Colonic mucosa (tissue), 4 donors: ENCODE measurements around the gene CAPNS2. TPM values are rescaled to one million over a fixed set of nuclear protein-coding genes. Genes with fewer than 3 reads are reported as not detected.

Source experiments
- DNase-seq: peaks from one replicate; pipeline ENCODE4 v3.0.0-alpha.2; 2020
- H3K27ac ChIP-seq: fragments of 200-600 bp; one replicate; pipeline ENCODE4 v1.8.0; 2021
- H3K27me3 ChIP-seq: fragments of 200-600 bp; one replicate; pipeline ENCODE4 v1.8.0; 2021
- H3K36me3 ChIP-seq: fragments of 200-600 bp; one replicate; pipeline ENCODE4 v1.8.0; 2021
- H3K4me1 ChIP-seq: fragments of 200-600 bp; one replicate; pipeline ENCODE4 v1.8.0; 2021; ENCODE audit warnings: mild to moderate bottlenecking
- H3K4me3 ChIP-seq: fragments of 200-600 bp; one replicate; pipeline ENCODE4 v1.8.0; 2021
- H3K9ac ChIP-seq, 2 donors: one replicate each; pipeline ENCODE4 v1.7.0; 2013; ENCODE audit warnings: control low read depth in 2 of 2, low read depth in 2 of 2, low read length in 2 of 2
- H3K9me3 ChIP-seq: fragments of 200-600 bp; one replicate; pipeline ENCODE4 v1.8.0; 2021
- intact Hi-C: fragments of 100-400 bp; cut with DNase I; formaldehyde crosslinking; loops from one replicate; pipeline ENCODE4 v1.14.1; 2022
- total RNA-seq, 2 donors: library from RNA; stranded (reverse); fragmentation: NEBNext Ultra II Directional in 1 of 2; extraction: Animal tissue kit (Norgen Biotek cat#: 25700) in 1 of 2; gene quantifications; one replicate each; pipeline ENCODE4 v1.2.1, GENCODE V29; 2021
- TF ChIP-seq, protein P1 (sequence below): fragments of 200-600 bp; IDR thresholded peaks from one replicate; pipeline ENCODE4 v1.8.0; 2022; ENCODE audit warnings: antibody characterized with exemption, mild to moderate bottlenecking
- donor health status: healthy.
- donor health status: DM: no; HTN: no; CAD: no.
- donor health status: DM: no; HTN: no; CAD: no.

The CAPNS2 gene
- total RNA-seq, 2 donors from 2014 or later = 0.40 to 0.42 TPM

GRCh38 chr16:55557186-55557585 is 9.3 kb upstream of the CAPNS2 start:
- no peaks in the 10 kb centered on the region for H3K9me3 ChIP-seq
- no peak overlapping the region for H3K9ac ChIP-seq
- H3K4me1 ChIP-seq = no peaks in the 10 kb centered on the region
- no peak overlapping the region for H3K27ac ChIP-seq
- no peaks in the 10 kb centered on the region for H3K27me3 ChIP-seq
- no peak for DNase-seq
- H3K4me3 ChIP-seq = no peak overlapping the region
- H3K36me3 ChIP-seq = no peaks in the 10 kb centered on the region
- intact Hi-C loops = no loop called here
- TF ChIP-seq, protein P1, sequence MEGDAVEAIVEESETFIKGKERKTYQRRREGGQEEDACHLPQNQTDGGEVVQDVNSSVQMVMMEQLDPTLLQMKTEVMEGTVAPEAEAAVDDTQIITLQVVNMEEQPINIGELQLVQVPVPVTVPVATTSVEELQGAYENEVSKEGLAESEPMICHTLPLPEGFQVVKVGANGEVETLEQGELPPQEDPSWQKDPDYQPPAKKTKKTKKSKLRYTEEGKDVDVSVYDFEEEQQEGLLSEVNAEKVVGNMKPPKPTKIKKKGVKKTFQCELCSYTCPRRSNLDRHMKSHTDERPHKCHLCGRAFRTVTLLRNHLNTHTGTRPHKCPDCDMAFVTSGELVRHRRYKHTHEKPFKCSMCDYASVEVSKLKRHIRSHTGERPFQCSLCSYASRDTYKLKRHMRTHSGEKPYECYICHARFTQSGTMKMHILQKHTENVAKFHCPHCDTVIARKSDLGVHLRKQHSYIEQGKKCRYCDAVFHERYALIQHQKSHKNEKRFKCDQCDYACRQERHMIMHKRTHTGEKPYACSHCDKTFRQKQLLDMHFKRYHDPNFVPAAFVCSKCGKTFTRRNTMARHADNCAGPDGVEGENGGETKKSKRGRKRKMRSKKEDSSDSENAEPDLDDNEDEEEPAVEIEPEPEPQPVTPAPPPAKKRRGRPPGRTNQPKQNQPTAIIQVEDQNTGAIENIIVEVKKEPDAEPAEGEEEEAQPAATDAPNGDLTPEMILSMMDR = no peak

DNA sequence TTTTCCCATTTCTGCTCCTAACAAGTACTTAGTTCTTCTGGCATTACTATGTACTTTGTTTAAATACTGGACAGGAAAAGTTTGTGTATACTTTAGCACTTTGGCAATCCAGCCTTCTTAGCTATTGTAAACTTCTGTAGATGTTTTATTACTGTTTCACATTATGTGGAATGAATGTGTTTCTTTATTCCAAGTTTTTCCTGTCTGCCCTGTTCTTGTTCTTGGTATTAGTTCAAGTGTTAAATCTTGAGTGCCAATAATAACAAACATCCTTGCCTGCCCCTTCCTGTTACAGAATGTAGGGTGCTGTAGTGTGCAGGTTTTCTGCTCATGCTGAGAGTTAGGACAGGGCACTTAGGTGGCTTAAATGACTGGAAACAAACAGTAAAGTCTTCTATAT is 7.3 kb upstream of the CAPNS2 start:
- Histone ChIP-seq H3K27me3 (no peaks in the 10 kb centered on the region), H3K27ac (no peak overlapping the region), H3K36me3 (no peaks in the 10 kb centered on the region), H3K9me3 (no peaks in the 10 kb centered on the region), H3K9ac (no peak overlapping the region), H3K4me1 (no peaks in the 10 kb centered on the region), H3K4me3 (no peak overlapping the region)
- DNase-seq = no peak
- intact Hi-C loops = no loop called here
- TF ChIP-seq, protein P1 = no peak

- H3K4me1 ChIP-seq = no peaks in the 10 kb centered on the region
- H3K4me3 ChIP-seq = no peak overlapping the region
- intact Hi-C loops = no loop called here
- no peaks in the 10 kb centered on the region for H3K9me3 ChIP-seq
- no peak for DNase-seq
- no peaks in the 10 kb centered on the region for H3K27me3 ChIP-seq
- TF ChIP-seq, protein P1 = no peak
- no peak overlapping the region for H3K27ac ChIP-seq
- H3K36me3 ChIP-seq = no peaks in the 10 kb centered on the region
- H3K9ac ChIP-seq = no peak overlapping the region
These were observed 6.5 kb upstream of the CAPNS2 start for GRCh38 chr16:55559933-55560516.

GRCh38 chr16:55561319-55561848 is 5.1 kb upstream of the CAPNS2 start:
- H3K9ac ChIP-seq = no peak overlapping the region
- no peaks in the 10 kb centered on the region for H3K9me3 ChIP-seq
- H3K4me1 ChIP-seq = no peaks in the 10 kb centered on the region
- no peak for DNase-seq
- intact Hi-C loops = no loop called here
- no peaks in the 10 kb centered on the region for H3K36me3 ChIP-seq
- TF ChIP-seq, protein P1 = no peak
- H3K27me3 ChIP-seq = no peaks in the 10 kb centered on the region
- no peak overlapping the region for H3K27ac ChIP-seq
- H3K4me3 ChIP-seq = no peak overlapping the region

DNA sequence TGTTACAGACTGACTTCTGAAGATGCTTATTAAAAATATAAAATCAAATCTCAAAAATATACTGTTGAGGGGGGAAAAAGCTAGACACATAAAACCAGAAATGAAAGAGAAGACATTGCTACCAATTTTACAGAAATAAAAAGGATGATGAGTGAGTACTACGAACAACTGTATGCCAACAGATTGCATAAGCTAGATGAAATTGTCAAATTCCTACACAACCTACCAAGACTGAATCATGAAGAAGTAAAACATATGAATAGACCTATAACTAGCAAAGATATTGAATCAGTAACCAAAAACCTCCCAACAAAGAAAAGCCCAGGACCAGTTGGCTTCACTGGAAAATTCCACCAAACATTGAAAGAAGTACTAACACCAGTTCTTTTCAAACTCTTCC is 3.5 kb upstream of the CAPNS2 start:
- no peak overlapping the region for H3K9ac ChIP-seq

More for the DNA sequence above, 3.5 kb upstream of the CAPNS2 start:
- Histone ChIP-seq H3K27ac (no peak overlapping the region), H3K9me3 (no peaks in the 10 kb centered on the region), H3K4me3 (no peak overlapping the region), H3K36me3 (no peaks in the 10 kb centered on the region), H3K27me3 (no peaks in the 10 kb centered on the region), H3K4me1 (no peaks in the 10 kb centered on the region)
- TF ChIP-seq, protein P1 = no peak
- DNase-seq = no peak
- intact Hi-C loops = no loop called here
